ENCODE results near the gene ASB17.
"Not testable (repeated sequence)": the region's sequence is repeated elsewhere in the genome, so short reads cannot be mapped to it uniquely, and the experiment has no call there.

The ASB17 gene

GRCh38 chr1:75964760-75965408 lies 32.7 kb upstream of the ASB17 start:
- intact Hi-C loops (cut with DNase I; ENCODE audit: low total_unique reads) = no loop called here
- no peak for TF ChIP-seq CTCF (IDR thresholded peaks at IDR 0.05)
- Histone ChIP-seq H3K9me3 (no peaks in the 10 kb centered on the region), H3K36me3 (no peaks in the 10 kb centered on the region), H3K27ac (no peak overlapping the region), H3K4me1 (no peaks in the 10 kb centered on the region), H3K27me3 (no peaks in the 10 kb centered on the region), H3K4me3 (no peak overlapping the region)
- no peak for DNase-seq

GRCh38 chr1:75964110-75964759 lies 32.0 kb upstream of the ASB17 start:
- H3K4me1 ChIP-seq; DNase-seq; intact Hi-C loops (cut with DNase I; ENCODE audit: low total_unique reads); H3K9me3 ChIP-seq; H3K27ac ChIP-seq; H3K36me3 ChIP-seq; H3K4me3 ChIP-seq; H3K27me3 ChIP-seq: not testable (repeated sequence)

- no peaks in the 10 kb centered on the region for H3K36me3 ChIP-seq
- no peak for DNase-seq
- no peak overlapping the region for H3K27ac ChIP-seq
- H3K27me3 ChIP-seq = no peaks in the 10 kb centered on the region
- H3K4me1 ChIP-seq = no peaks in the 10 kb centered on the region
- no peaks in the 10 kb centered on the region for H3K9me3 ChIP-seq
- H3K4me3 ChIP-seq = no peak overlapping the region
- intact Hi-C loops (cut with DNase I; ENCODE audit: low total_unique reads) = no loop called here
- no peak for TF ChIP-seq CTCF (IDR thresholded peaks at IDR 0.05)
Observed at GRCh38 chr1:75954586-75954985, 22.4 kb upstream of the ASB17 start.

GRCh38 chr1:75953461-75953860 lies 21.3 kb upstream of the ASB17 start:
- intact Hi-C loops (cut with DNase I; ENCODE audit: low total_unique reads) = no loop called here
- no peaks in the 10 kb centered on the region for H3K4me1 ChIP-seq
- DNase-seq = no peak
- H3K36me3 ChIP-seq = no peaks in the 10 kb centered on the region
- H3K9me3 ChIP-seq = no peaks in the 10 kb centered on the region
- H3K4me3 ChIP-seq = no peak overlapping the region
- H3K27ac ChIP-seq = no peak overlapping the region
- TF ChIP-seq CTCF (IDR thresholded peaks at IDR 0.05) = no peak
- no peaks in the 10 kb centered on the region for H3K27me3 ChIP-seq

- intact Hi-C loops (cut with DNase I; ENCODE audit: low total_unique reads) = no loop called here
- Histone ChIP-seq H3K9me3 (no peaks in the 10 kb centered on the region), H3K27ac (no peak overlapping the region), H3K4me3 (no peak overlapping the region), H3K27me3 (no peaks in the 10 kb centered on the region), H3K4me1 (no peaks in the 10 kb centered on the region), H3K36me3 (no peaks in the 10 kb centered on the region)
- no peak for TF ChIP-seq CTCF (IDR thresholded peaks at IDR 0.05)
- DNase-seq = no peak
Observed at GRCh38 chr1:75952016-75952415, 19.8 kb upstream of the ASB17 start.

- Histone ChIP-seq H3K27ac (no peak overlapping the region), H3K4me3 (no peak overlapping the region), H3K27me3 (no peaks in the 10 kb centered on the region), H3K4me1 (no peaks in the 10 kb centered on the region), H3K36me3 (no peaks in the 10 kb centered on the region), H3K9me3 (no peaks in the 10 kb centered on the region)
- intact Hi-C loops (cut with DNase I; ENCODE audit: low total_unique reads) = no loop called here
- no peak for DNase-seq
- no peak for TF ChIP-seq CTCF (IDR thresholded peaks at IDR 0.05)
Observed at GRCh38 chr1:75950176-75950575, 18.0 kb upstream of the ASB17 start.

GRCh38 chr1:75943037-75943436 lies 10.8 kb upstream of the ASB17 start:
- H3K4me3 ChIP-seq; H3K27me3 ChIP-seq; DNase-seq; H3K9me3 ChIP-seq; H3K4me1 ChIP-seq; intact Hi-C loops (cut with DNase I; ENCODE audit: low total_unique reads); H3K36me3 ChIP-seq; H3K27ac ChIP-seq: not testable (repeated sequence)

Measured in tibial artery (tissue), 4 donors.